HepG2 (cell line): Measurements from ENCODE around the gene ARID3C. TPM values are rescaled to one million over a fixed set of nuclear protein-coding genes. Genes with fewer than 3 reads are reported as not detected.

Experiments
- BORCS8-MEF2B ChIP-seq: sonication (generic); formaldehyde crosslinking; IDR thresholded peaks from 2 replicates; pipeline ENCODE4 v1.8.0; 2022; ENCODE audit warnings: mild to moderate bottlenecking, missing genetic modification reagents
- CBX2 ChIP-seq, 2 experiments: fragments of 200-600 bp in 1 of 2; sonication (generic); formaldehyde crosslinking in 1 of 2; IDR thresholded peaks; 2 replicates each; pipeline versions ENCODE4 v1.7.0 to v1.8.1; 2018 to 2022; ENCODE audit warnings: low read depth in 2 of 2, low read length in 1 of 2, mild to moderate bottlenecking in 1 of 2, missing genetic modification reagents in 1 of 2
- NFATC3 ChIP-seq: sonication (generic); formaldehyde crosslinking; IDR thresholded peaks from 2 replicates; pipeline ENCODE4 v1.5.1; 2020; ENCODE audit warnings: mild to moderate bottlenecking, missing genetic modification reagents
- NKX3-1 ChIP-seq: sonication (generic); formaldehyde crosslinking; IDR thresholded peaks from 2 replicates; pipeline ENCODE4 v1.5.0; 2020; ENCODE audit warnings: missing genetic modification reagents
- PTBP1 ChIP-seq: fragments of 200-400 bp; formaldehyde crosslinking; IDR thresholded peaks from 2 replicates; pipeline ENCODE4 v1.6.1; 2018; ENCODE audit warnings: low read length, low read depth; ENCODE audit not compliant: poor library complexity, severe bottlenecking
- RFXAP ChIP-seq: sonication (generic); formaldehyde crosslinking; IDR thresholded peaks from 2 replicates; pipeline ENCODE4 v1.4.0; 2020; ENCODE audit warnings: missing genetic modification reagents, borderline replicate concordance
- STAT5B ChIP-seq: sonication (generic); formaldehyde crosslinking; IDR thresholded peaks from 2 replicates; pipeline ENCODE4 v1.4.0; 2020; ENCODE audit warnings: missing genetic modification reagents
- TCF7 ChIP-seq: sonication (generic); IDR thresholded peaks from 2 replicates; pipeline ENCODE4 v1.6.1; 2016; ENCODE audit warnings: antibody characterized with exemption, low read depth
- TGIF2 ChIP-seq: IDR thresholded peaks from 2 replicates; pipeline ENCODE4 v1.6.1; 2016; ENCODE audit warnings: control low read depth, missing compliant biosample characterization
- YY1 ChIP-seq: IDR thresholded peaks from 2 replicates; pipeline ENCODE4 v1.6.1; 2011; ENCODE audit warnings: low read length, low read depth, moderate library complexity, mild to moderate bottlenecking; ENCODE audit not compliant: insufficient read depth, insufficient replicate concordance
- ZNF33B ChIP-seq: sonication (generic); formaldehyde crosslinking; IDR thresholded peaks from 2 replicates; pipeline ENCODE4 v1.5.1; 2020; ENCODE audit warnings: mild to moderate bottlenecking, missing genetic modification reagents
- ZNF354B ChIP-seq: sonication (generic); formaldehyde crosslinking; IDR thresholded peaks from 2 replicates; pipeline ENCODE4 v1.8.0; 2022; ENCODE audit warnings: mild to moderate bottlenecking, missing genetic modification reagents
- ZNF547 ChIP-seq: sonication (generic); formaldehyde crosslinking; IDR thresholded peaks from 2 replicates; pipeline ENCODE4 v1.5.1; 2020; ENCODE audit warnings: mild to moderate bottlenecking, missing genetic modification reagents
- ZNF629 ChIP-seq: sonication (generic); formaldehyde crosslinking; conservative IDR thresholded peaks from 2 replicates; pipeline ENCODE4 v1.5.0; 2020; ENCODE audit warnings: missing genetic modification reagents
- ZNF672 ChIP-seq: sonication (generic); formaldehyde crosslinking; IDR thresholded peaks from 2 replicates; pipeline ENCODE4 v1.8.1; 2022; ENCODE audit warnings: missing genetic modification reagents
- ZNF891 ChIP-seq: sonication (generic); formaldehyde crosslinking; IDR thresholded peaks from 2 replicates; pipeline ENCODE4 v1.5.0; 2020; ENCODE audit warnings: mild to moderate bottlenecking, missing genetic modification reagents
- polyA plus RNA-seq, 8 experiments: library from polyadenylated mRNA; depleted of rRNA in 3 of 8; stranded (reverse) in 7 of 8; unstranded in 1 of 8; fragments of >200 nt; fragmentation: Illumina TruSeq in 4 of 8; extraction: Trizol in 4 of 8; gene quantifications; 2 replicates each; pipeline versions ENCODE4 v1.2.1 to v1.2.3, GENCODE V29; 2011 to 2016; ENCODE audit warnings: low read depth in 4 of 8, missing spikeins in 1 of 8, mixed read lengths in 1 of 8; ENCODE audit not compliant: insufficient read depth in 1 of 8
- total RNA-seq, 5 experiments: library from RNA; depleted of rRNA; stranded (reverse); fragments of >200 nt; fragmentation: Illumina TruSeq; extraction: Trizol; gene quantifications; 2 replicates each; pipeline ENCODE4 v1.2.3, GENCODE V29; 2016; ENCODE audit warnings: low read depth in 1 of 5
- TF ChIP-seq, protein P1 (sequence below): sonication (generic); formaldehyde crosslinking; IDR thresholded peaks from 2 replicates; pipeline ENCODE4 v1.5.0; 2020; ENCODE audit warnings: missing genetic modification reagents, mild to moderate bottlenecking, borderline replicate concordance
- TF ChIP-seq, protein P2 (sequence below): sonication (generic); formaldehyde crosslinking; IDR thresholded peaks from 2 replicates; pipeline ENCODE4 v1.4.0; 2020; ENCODE audit warnings: missing genetic modification reagents
- TF ChIP-seq, protein P3 (sequence below): sonication (generic); formaldehyde crosslinking; conservative IDR thresholded peaks from 2 replicates; pipeline ENCODE4 v1.4.0; 2020; ENCODE audit warnings: missing genetic modification reagents
- TF ChIP-seq, protein P4 (sequence below): sonication (generic); formaldehyde crosslinking; IDR thresholded peaks from 2 replicates; pipeline ENCODE4 v1.5.0; 2020; ENCODE audit warnings: missing genetic modification reagents
- TF ChIP-seq, protein P5 (sequence below): sonication (generic); formaldehyde crosslinking; conservative IDR thresholded peaks from 2 replicates; pipeline ENCODE4 v1.4.0; 2020; ENCODE audit warnings: missing genetic modification reagents

The ARID3C gene
- total and polyA plus RNA-seq, 2 of the 13 experiments (the other 11 are each of a cell fraction or from before 2014, with no cell fraction given) = not detected

DNA sequence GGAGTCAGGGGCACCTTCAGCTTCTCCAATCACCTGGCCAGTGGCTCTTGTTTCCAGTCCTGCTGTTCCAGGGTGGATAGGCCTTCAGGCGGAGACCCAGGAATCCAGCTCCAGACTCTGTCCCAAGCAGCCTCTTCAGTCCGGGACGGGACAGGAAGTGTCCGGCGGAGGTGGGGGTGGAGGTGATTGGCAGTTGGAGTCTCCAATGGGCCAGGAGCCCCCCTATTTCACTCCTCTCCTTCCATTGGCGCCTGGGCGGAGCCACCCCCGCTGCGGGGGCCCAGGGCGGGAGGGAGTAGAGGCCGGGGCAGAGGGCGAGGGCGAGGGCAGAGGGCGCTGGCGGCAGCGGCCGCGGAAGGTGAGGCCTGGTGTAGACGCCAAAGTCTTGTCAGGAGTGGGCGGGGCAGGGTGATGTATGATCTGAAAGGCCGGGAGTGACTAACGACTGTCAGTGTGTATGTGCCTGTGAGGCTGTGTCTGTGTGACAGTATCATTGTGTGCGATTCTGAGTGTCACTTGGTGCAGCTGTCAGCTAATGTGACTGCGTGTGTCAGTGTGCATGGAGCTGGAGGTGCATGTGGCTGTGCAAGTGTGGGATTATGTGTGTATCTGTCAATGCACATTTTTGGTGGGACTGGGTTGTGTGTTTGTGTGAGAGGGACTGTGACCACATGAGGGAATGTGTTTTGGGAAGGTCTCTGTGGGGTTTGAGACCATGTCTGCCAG is 23.2 kb upstream of the ARID3C start, which contains the start of gene IL11RA (continued):
- TF ChIP-seq NFATC3 (CRISPR knock-in tag) (no peak), TCF7 (no peak), ZNF547 (CRISPR knock-in tag) (peak; percentile 38; the same call in 1 of the 2 replicates), BORCS8-MEF2B (CRISPR knock-in tag) (peak; percentile 27; the same call in 1 of the 2 replicates), ZNF629 (CRISPR knock-in tag) (0 out of 2 replicates have a peak, but pooled peaks have one; percentile 25), YY1 (peak; percentile 61), STAT5B (CRISPR knock-in tag) (no peak), CBX2 (IDR thresholded peaks at IDR 0.05; ENCODE audit: low read depth, low read length) (no peak), CBX2 (CRISPR knock-in tag; IDR thresholded peaks at IDR 0.05; ENCODE audit: low read depth) (no peak), ZNF891 (CRISPR knock-in tag) (0 out of 2 replicates have a peak, but pooled peaks have one; percentile 32), ZNF672 (CRISPR knock-in tag) (0 out of 2 replicates have a peak, but pooled peaks have one; percentile 38), PTBP1 (no peak), ZNF354B (CRISPR knock-in tag) (no peak), TGIF2 (CRISPR knock-in tag) (peak; percentile 77; the same call in 1 of the 2 replicates), ZNF33B (CRISPR knock-in tag) (no peak), RFXAP (CRISPR knock-in tag) (peak; percentile 66; the same call in 1 of the 2 replicates), NKX3-1 (CRISPR knock-in tag) (no peak)
- TF ChIP-seq, protein P1, sequence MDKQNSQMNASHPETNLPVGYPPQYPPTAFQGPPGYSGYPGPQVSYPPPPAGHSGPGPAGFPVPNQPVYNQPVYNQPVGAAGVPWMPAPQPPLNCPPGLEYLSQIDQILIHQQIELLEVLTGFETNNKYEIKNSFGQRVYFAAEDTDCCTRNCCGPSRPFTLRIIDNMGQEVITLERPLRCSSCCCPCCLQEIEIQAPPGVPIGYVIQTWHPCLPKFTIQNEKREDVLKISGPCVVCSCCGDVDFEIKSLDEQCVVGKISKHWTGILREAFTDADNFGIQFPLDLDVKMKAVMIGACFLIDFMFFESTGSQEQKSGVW = no peak
- TF ChIP-seq, protein P2, sequence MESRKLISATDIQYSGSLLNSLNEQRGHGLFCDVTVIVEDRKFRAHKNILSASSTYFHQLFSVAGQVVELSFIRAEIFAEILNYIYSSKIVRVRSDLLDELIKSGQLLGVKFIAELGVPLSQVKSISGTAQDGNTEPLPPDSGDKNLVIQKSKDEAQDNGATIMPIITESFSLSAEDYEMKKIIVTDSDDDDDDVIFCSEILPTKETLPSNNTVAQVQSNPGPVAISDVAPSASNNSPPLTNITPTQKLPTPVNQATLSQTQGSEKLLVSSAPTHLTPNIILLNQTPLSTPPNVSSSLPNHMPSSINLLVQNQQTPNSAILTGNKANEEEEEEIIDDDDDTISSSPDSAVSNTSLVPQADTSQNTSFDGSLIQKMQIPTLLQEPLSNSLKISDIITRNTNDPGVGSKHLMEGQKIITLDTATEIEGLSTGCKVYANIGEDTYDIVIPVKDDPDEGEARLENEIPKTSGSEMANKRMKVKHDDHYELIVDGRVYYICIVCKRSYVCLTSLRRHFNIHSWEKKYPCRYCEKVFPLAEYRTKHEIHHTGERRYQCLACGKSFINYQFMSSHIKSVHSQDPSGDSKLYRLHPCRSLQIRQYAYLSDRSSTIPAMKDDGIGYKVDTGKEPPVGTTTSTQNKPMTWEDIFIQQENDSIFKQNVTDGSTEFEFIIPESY (CRISPR knock-in tag) = no peak
- TF ChIP-seq, protein P3, sequence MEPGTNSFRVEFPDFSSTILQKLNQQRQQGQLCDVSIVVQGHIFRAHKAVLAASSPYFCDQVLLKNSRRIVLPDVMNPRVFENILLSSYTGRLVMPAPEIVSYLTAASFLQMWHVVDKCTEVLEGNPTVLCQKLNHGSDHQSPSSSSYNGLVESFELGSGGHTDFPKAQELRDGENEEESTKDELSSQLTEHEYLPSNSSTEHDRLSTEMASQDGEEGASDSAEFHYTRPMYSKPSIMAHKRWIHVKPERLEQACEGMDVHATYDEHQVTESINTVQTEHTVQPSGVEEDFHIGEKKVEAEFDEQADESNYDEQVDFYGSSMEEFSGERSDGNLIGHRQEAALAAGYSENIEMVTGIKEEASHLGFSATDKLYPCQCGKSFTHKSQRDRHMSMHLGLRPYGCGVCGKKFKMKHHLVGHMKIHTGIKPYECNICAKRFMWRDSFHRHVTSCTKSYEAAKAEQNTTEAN (CRISPR knock-in tag) = peak; percentile 72
- TF ChIP-seq, protein P4, sequence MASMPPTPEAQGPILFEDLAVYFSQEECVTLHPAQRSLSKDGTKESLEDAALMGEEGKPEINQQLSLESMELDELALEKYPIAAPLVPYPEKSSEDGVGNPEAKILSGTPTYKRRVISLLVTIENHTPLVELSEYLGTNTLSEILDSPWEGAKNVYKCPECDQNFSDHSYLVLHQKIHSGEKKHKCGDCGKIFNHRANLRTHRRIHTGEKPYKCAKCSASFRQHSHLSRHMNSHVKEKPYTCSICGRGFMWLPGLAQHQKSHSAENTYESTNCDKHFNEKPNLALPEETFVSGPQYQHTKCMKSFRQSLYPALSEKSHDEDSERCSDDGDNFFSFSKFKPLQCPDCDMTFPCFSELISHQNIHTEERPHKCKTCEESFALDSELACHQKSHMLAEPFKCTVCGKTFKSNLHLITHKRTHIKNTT (CRISPR knock-in tag) = no peak
- TF ChIP-seq, protein P5, sequence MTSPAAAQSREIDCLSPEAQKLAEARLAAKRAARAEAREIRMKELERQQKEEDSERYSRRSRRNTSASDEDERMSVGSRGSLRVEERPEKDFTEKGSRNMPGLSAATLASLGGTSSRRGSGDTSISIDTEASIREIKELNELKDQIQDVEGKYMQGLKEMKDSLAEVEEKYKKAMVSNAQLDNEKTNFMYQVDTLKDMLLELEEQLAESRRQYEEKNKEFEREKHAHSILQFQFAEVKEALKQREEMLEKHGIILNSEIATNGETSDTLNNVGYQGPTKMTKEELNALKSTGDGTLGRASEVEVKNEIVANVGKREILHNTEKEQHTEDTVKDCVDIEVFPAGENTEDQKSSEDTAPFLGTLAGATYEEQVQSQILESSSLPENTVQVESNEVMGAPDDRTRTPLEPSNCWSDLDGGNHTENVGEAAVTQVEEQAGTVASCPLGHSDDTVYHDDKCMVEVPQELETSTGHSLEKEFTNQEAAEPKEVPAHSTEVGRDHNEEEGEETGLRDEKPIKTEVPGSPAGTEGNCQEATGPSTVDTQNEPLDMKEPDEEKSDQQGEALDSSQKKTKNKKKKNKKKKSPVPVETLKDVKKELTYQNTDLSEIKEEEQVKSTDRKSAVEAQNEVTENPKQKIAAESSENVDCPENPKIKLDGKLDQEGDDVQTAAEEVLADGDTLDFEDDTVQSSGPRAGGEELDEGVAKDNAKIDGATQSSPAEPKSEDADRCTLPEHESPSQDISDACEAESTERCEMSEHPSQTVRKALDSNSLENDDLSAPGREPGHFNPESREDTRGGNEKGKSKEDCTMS (CRISPR knock-in tag) = no peak
